Smooth muscle cell (in vitro differentiated cells): ENCODE measurements around the gene KCNB1. TPM values are rescaled to one million over a fixed set of nuclear protein-coding genes. Genes with fewer than 3 reads are reported as not detected.

Experiments used
- DNase-seq: peaks from one replicate; lab custom pipeline; 2025; ENCODE audit not compliant: unreplicated experiment; lab: John Stamatoyannopoulos, UW
- H2AFZ ChIP-seq: fragments of 200-600 bp; sonication (generic); 2 replicates; pipeline ENCODE4 v1.6.0; 2016; ENCODE audit warnings: antibody characterized with exemption, low read depth, mild to moderate bottlenecking
- H3F3A ChIP-seq: fragments of 200-600 bp; sonication (generic); 2 replicates; pipeline ENCODE4 v1.6.0; 2017; ENCODE audit warnings: antibody characterized with exemption, low read depth
- H3K27ac ChIP-seq: fragments of 200-600 bp; sonication (generic); 2 replicates; pipeline ENCODE4 v1.5.1; 2016; ENCODE audit warnings: low read depth, mild to moderate bottlenecking
- H3K27me3 ChIP-seq: fragments of 200-600 bp; sonication (generic); 2 replicates; pipeline ENCODE4 v1.6.1; 2016; ENCODE audit warnings: low read depth, mild to moderate bottlenecking
- H3K36me3 ChIP-seq: fragments of 200-600 bp; sonication (generic); 2 replicates; pipeline ENCODE4 v1.5.1; 2016; ENCODE audit warnings: low read depth
- H3K4me1 ChIP-seq: fragments of 200-600 bp; sonication (generic); 2 replicates; pipeline ENCODE4 v1.5.1; 2016; ENCODE audit warnings: low read depth
- H3K4me2 ChIP-seq: fragments of 200-600 bp; sonication (generic); 2 replicates; pipeline ENCODE4 v1.6.0; 2016; ENCODE audit warnings: mild to moderate bottlenecking
- H3K4me3 ChIP-seq: fragments of 200-600 bp; sonication (generic); 2 replicates; pipeline ENCODE4 v1.5.1; 2016; ENCODE audit warnings: mild to moderate bottlenecking
- H3K79me2 ChIP-seq: fragments of 200-600 bp; sonication (generic); 2 replicates; pipeline ENCODE4 v1.6.0; 2016; ENCODE audit warnings: low read depth, mild to moderate bottlenecking
- H3K9ac ChIP-seq: fragments of 200-600 bp; sonication (generic); 2 replicates; pipeline ENCODE4 v1.6.0; 2016; ENCODE audit warnings: low read depth
- H3K9me3 ChIP-seq: fragments of 200-600 bp; sonication (generic); replicated peaks from 2 replicates; pipeline ENCODE4 v1.5.1; 2016; ENCODE audit warnings: low read depth
- H4K20me1 ChIP-seq: fragments of 200-600 bp; sonication (generic); 2 replicates; pipeline ENCODE4 v1.6.0; 2016; ENCODE audit warnings: low read depth
- CTCF ChIP-seq: fragments of 200-600 bp; sonication (generic); IDR thresholded peaks from 2 replicates; pipeline ENCODE4 v1.5.1; 2017; ENCODE audit warnings: borderline replicate concordance, mild to moderate bottlenecking, antibody characterized with exemption; ENCODE audit not compliant: insufficient read depth, poor library complexity, severe bottlenecking
- WGBS: methylation state at CpG from one replicate; pipeline ENCODE4 v1.1.7; 2016; ENCODE audit warnings: low lambda C conversion rate; 5-methylcytosine and 5-hydroxymethylcytosine counted together
- polyA plus RNA-seq: library from polyadenylated mRNA; unstranded; fragments of >200 nt; fragmentation: Nextera tagmentation; extraction: Ambion mirVana; gene quantifications from 2 replicates; pipeline ENCODE4 v1.2.1, GENCODE V29; 2016
- total RNA-seq: library from RNA; depleted of rRNA; stranded (reverse); fragments of >200 nt; gene quantifications from 2 replicates; pipeline ENCODE4 v1.2.3, GENCODE V29; 2014

The KCNB1 gene
- total and polyA plus RNA-seq, 2 experiments from 2014 or later: not detected

DNA sequence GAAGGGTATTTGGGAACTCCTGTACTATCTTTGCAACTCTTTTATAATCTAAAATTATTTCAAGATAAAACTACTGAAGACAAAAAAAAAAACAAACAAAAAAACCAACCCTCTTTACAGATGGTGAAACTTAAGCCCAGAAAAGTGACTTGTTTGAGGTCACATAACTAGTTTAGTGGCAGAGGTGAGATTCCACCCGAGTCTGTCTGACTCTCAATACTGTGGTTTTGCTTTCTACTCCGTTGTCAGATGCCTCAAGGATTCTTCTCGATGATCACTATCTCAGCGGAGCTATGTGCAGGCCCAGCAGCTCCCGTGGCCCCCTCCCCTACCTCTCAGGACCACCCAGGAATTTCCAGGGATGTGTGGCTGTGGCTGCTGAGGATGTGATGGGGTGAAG, 36.1 kb upstream of the KCNB1 start:
- no peaks in the 10 kb centered on the region for H3K36me3 ChIP-seq
- no peak for TF ChIP-seq CTCF
- H3K9ac ChIP-seq: no peak overlapping the region
- H3K27ac ChIP-seq: no peak overlapping the region
- no peaks in the 10 kb centered on the region for H4K20me1 ChIP-seq
- H3K27me3 ChIP-seq: no peaks in the 10 kb centered on the region
- H3K4me2 ChIP-seq: no peak overlapping the region
- no peaks in the 10 kb centered on the region for H3F3A ChIP-seq
- no peak overlapping the region for H2AFZ ChIP-seq
- H3K9me3 ChIP-seq: no peaks in the 10 kb centered on the region
- no peaks in the 10 kb centered on the region for H3K79me2 ChIP-seq
- H3K4me1 ChIP-seq: no peaks in the 10 kb centered on the region
- DNase-seq: no peak
- WGBS: 79% methylated on average over 5 of the region's 5 CpGs
- H3K4me3 ChIP-seq: no peak overlapping the region

DNA sequence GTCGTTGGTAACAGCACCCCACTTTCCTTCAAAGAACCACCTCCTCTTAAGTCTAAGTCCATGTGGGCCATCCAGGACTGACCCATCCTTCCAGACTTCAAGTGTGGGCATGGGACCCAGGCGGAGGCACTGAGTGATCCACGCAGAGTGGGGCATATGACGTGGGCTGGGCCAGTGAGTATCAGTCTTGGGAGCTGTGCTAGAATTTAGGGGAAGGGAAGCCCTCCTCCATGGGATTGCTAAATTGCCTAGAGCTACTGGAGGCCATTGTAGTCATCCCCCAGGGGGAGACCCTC, 35.3 kb upstream of the KCNB1 start:
- H3K27me3 ChIP-seq: no peaks in the 10 kb centered on the region
- H2AFZ ChIP-seq: no peak overlapping the region
- H4K20me1 ChIP-seq: no peaks in the 10 kb centered on the region
- no peak overlapping the region for H3K4me2 ChIP-seq
- H3K27ac ChIP-seq: no peak overlapping the region
- WGBS: 89% methylated on average over 4 of the region's 4 CpGs
- H3K4me1 ChIP-seq: no peaks in the 10 kb centered on the region
- no peaks in the 10 kb centered on the region for H3K36me3 ChIP-seq
- no peaks in the 10 kb centered on the region for H3K79me2 ChIP-seq
- no peak overlapping the region for H3K9ac ChIP-seq
- H3K4me3 ChIP-seq: no peak overlapping the region
- H3K9me3 ChIP-seq: no peaks in the 10 kb centered on the region
- H3F3A ChIP-seq: no peaks in the 10 kb centered on the region
- no peak for TF ChIP-seq CTCF
- DNase-seq: no peak

DNA sequence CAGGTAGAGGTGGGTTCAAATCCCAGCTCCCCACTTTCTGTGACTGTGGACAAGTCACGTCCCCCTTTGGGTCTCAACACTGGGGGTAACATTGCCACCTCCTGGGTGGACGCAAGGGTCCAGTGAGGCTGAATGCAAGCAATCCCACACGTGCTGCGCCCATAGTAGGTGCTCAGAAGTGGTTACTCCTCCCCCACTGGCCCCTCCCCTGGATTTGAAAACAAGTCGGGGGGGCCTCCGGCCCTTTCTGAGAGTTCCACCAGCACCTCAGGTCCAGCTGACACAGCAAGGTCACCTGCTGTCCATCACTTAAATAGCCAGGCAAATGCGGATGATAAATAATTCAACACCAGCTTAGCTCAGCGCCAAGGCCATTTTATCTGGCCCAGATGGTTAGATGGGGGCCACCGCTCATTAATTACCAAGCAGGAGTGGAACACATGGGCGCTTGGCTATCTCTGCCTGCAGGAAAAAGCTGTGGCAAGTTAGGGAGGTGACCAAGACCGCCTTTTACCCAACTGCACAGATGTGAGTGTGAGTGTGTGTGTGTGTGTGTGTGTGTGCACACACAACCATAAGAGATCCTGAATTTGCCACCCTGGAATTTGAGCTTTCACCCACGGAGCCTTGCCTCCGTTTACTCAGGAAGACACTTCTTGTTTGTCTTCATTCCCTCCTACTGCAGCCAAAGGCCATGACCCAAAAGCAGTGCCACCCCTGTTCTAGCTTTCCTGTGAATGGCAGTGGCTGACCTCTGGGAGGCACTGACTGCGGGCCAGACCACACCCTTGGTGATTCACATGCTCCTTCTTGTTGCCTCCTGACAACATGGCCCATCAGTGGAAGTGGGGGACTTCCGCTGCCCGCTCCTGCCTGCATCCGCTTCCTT, 34.7 kb upstream of the KCNB1 start:
- H4K20me1 ChIP-seq: no peaks in the 10 kb centered on the region
- WGBS: 90% methylated on average over 17 of the region's 17 CpGs
- H3K27ac ChIP-seq: no peak overlapping the region
- no peaks in the 10 kb centered on the region for H3K79me2 ChIP-seq
- H3K4me2 ChIP-seq: no peak overlapping the region
- TF ChIP-seq CTCF: no peak
- H2AFZ ChIP-seq: no peak overlapping the region
- H3K9ac ChIP-seq: no peak overlapping the region
- H3K4me1 ChIP-seq: no peaks in the 10 kb centered on the region
- H3K4me3 ChIP-seq: no peak overlapping the region
- no peaks in the 10 kb centered on the region for H3K36me3 ChIP-seq
- H3K27me3 ChIP-seq: no peaks in the 10 kb centered on the region
- no peaks in the 10 kb centered on the region for H3F3A ChIP-seq
- no peaks in the 10 kb centered on the region for H3K9me3 ChIP-seq
- DNase-seq: no peak

DNA sequence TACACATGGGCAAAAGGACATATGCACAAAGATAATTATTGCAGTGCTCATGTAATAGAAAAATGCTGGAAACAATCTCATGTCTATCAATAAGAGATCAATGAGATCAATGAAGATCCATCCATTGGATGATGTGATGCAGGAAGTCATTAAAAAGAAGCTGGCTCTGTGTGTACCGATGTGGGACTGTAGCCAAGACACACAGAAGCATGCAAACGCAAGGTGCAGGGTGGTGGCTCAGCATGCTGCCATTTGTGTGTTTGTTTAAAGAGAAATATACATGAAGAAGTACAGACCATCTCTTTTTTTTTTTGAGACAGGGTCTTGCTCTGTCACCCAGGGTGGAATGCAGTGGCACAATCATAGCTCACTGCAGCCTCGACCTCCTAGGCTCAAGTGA, 33.1 kb upstream of the KCNB1 start:
- Histone ChIP-seq H3K9ac (no peak overlapping the region), H3K27me3 (no peaks in the 10 kb centered on the region)
- 83% methylated on average over 3 of the region's 3 CpGs for WGBS

More for the DNA sequence above, 33.1 kb upstream of the KCNB1 start:
- DNase-seq: no peak
- Histone ChIP-seq H3K4me3 (no peak overlapping the region), H3K79me2 (no peaks in the 10 kb centered on the region), H3K4me1 (no peaks in the 10 kb centered on the region), H4K20me1 (no peaks in the 10 kb centered on the region), H3K4me2 (no peak overlapping the region), H3F3A (no peaks in the 10 kb centered on the region), H3K9me3 (no peaks in the 10 kb centered on the region), H3K36me3 (no peaks in the 10 kb centered on the region), H3K27ac (no peak overlapping the region), H2AFZ (no peak overlapping the region)
- no peak for TF ChIP-seq CTCF
